Tibial nerve (tissue), 4 donors: Measurements from ENCODE around the gene ZMYND8. TPM values are rescaled to one million over a fixed set of nuclear protein-coding genes. Genes with fewer than 3 reads are reported as not detected.

Experiments
- DNase-seq, 2 donors: peaks; one replicate each; pipeline ENCODE4 v3.0.0-alpha.2; 2019; ENCODE audit warnings: low spot score in 2 of 2
- H3K27ac ChIP-seq, 4 donors: fragments of 200-600 bp; sonication (generic) in 3 of 4; one replicate each; pipeline ENCODE4 v1.5.1; 2017 to 2019; ENCODE audit warnings: mild to moderate bottlenecking in 1 of 4
- H3K27me3 ChIP-seq, 2 donors: fragments of 200-600 bp; sonication (generic) in 1 of 2; one replicate each; pipeline versions ENCODE4 v1.5.1 to v1.6.0; 2017 to 2019
- H3K36me3 ChIP-seq, 3 donors: fragments of 200-600 bp; sonication (generic); one replicate each; pipeline ENCODE4 v1.5.1; 2018 to 2019
- H3K4me1 ChIP-seq, 4 donors: fragments of 200-600 bp; sonication (generic) in 3 of 4; one replicate each; pipeline ENCODE4 v1.5.1; 2017 to 2019
- H3K4me3 ChIP-seq, 4 donors: fragments of 200-600 bp; sonication (generic) in 3 of 4; one replicate each; pipeline ENCODE4 v1.5.1; 2017 to 2019; ENCODE audit warnings: mild to moderate bottlenecking in 1 of 4, moderate library complexity in 1 of 4
- H3K9me3 ChIP-seq, 4 donors: fragments of 200-600 bp; sonication (generic) in 3 of 4; one replicate each; pipeline ENCODE4 v1.5.1; 2017 to 2019
- EP300 ChIP-seq, 2 donors: sonication (generic); formaldehyde crosslinking; IDR thresholded peaks; one replicate each; pipeline ENCODE4 v1.6.1; 2017; ENCODE audit warnings: antibody characterized with exemption in 2 of 2, mild to moderate bottlenecking in 1 of 2
- POLR2A ChIP-seq, 2 donors: fragments of 450-650 bp; IDR thresholded peaks; one replicate each; pipeline ENCODE4 v1.6.1; 2017; ENCODE audit warnings: antibody characterized with exemption in 2 of 2, mild to moderate bottlenecking in 2 of 2, moderate library complexity in 2 of 2
- whole genome bisulfite sequencing, 2 donors: methylation state at CpG; one replicate each; pipeline ENCODE4 v1.1.5; 2018; 5-methylcytosine and 5-hydroxymethylcytosine counted together
- total RNA-seq, 4 donors: library from RNA; depleted of rRNA; stranded (reverse); fragments of >200 nt; gene quantifications; one replicate each; pipeline ENCODE4 v1.1.0, GENCODE V29; 2016
- TF ChIP-seq, protein P1 (sequence below), 5 experiments: fragments of 200-600 bp in 3 of 5; fragments of 450-650 bp in 2 of 5; sonication (generic) in 3 of 5; IDR thresholded peaks; one replicate each; pipeline ENCODE4 v1.5.1; 2016 to 2019; ENCODE audit warnings: antibody characterized with exemption in 5 of 5, mild to moderate bottlenecking in 3 of 5, moderate library complexity in 2 of 5

The ZMYND8 gene
- total RNA-seq, 4 donors from 2014 or later, result 45.3 to 69.9 (median 49.8) TPM

DNA sequence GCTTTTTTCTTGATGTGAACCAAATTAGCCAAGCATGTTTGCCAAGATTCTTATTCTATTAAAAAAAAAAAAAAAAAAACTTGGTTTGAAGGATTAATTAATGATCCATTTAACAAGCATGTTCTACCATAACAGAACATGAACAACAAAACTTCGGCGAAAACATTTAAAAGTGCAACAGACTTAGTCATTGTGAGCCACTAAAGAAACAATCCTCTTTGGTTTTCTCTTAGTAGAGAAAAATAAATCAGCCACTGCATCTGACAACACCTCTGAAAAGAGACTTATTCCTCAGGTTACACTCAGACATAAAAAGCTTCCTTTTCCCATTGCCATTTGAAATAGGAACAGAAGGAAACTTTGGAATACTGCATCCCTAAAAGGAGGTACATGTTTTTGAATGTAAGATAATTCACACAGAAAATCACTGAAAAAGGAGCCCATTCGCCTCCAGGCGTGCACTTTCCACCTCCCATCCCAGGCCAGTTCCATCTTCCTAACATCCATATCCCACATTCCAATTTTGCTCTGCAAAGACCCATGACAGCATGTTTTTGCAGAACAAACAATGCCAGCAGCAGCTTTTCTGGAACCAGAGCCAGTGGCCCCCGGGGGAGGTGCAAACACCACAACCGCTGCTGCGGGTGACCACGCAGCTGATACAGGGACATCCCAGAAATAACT lies 79.5 kb downstream of the ZMYND8 start:
- H3K4me3 ChIP-seq, result no peak overlapping the region
- TF ChIP-seq EP300 (IDR thresholded peaks at IDR 0.05) (peak in 1 of 2 donors; percentile 23), POLR2A (IDR thresholded peaks at IDR 0.05) (no peak)
- TF ChIP-seq, protein P1, sequence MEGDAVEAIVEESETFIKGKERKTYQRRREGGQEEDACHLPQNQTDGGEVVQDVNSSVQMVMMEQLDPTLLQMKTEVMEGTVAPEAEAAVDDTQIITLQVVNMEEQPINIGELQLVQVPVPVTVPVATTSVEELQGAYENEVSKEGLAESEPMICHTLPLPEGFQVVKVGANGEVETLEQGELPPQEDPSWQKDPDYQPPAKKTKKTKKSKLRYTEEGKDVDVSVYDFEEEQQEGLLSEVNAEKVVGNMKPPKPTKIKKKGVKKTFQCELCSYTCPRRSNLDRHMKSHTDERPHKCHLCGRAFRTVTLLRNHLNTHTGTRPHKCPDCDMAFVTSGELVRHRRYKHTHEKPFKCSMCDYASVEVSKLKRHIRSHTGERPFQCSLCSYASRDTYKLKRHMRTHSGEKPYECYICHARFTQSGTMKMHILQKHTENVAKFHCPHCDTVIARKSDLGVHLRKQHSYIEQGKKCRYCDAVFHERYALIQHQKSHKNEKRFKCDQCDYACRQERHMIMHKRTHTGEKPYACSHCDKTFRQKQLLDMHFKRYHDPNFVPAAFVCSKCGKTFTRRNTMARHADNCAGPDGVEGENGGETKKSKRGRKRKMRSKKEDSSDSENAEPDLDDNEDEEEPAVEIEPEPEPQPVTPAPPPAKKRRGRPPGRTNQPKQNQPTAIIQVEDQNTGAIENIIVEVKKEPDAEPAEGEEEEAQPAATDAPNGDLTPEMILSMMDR (IDR thresholded peaks at IDR 0.05), result no peak
- peak overlapping the region in 3 of 4 donors; percentile 15 to 88 (median 51) for H3K27ac ChIP-seq
- H3K9me3 ChIP-seq, result no peaks in the 10 kb centered on the region
- peaks cover 2 to 60% (median 2%) of the 10 kb centered on the region in 3 donors for H3K36me3 ChIP-seq
- WGBS, 2 donors, result 40 to 41% methylated on average over 8 of the region's 8 CpGs
- peak in 1 of 2 donors; percentile 36 for DNase-seq
- peaks cover 5 to 54% (median 40%) of the 10 kb centered on the region in 4 donors for H3K4me1 ChIP-seq
- H3K27me3 ChIP-seq, result no peaks in the 10 kb centered on the region

DNA sequence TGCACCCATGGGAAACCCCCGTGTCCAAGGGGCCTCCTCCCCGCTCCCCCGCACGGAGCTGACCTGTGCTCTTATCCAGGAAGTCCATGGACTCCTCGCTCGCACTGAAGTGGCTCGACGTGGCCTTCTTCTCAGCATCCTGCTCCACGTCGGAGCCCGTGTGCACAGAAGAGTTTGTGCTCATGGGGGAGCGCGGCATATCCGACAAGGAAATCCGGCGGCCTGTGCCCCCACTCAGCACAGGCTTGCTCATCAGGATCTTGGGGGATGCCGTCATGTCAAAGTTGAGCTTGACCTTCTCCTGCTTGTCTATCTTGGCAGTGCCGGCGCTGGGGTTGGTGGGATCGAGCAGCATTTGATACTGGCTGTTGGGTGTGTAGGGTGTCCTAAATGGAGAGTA lies 80.2 kb downstream of the ZMYND8 start:
- no peak for TF ChIP-seq POLR2A (IDR thresholded peaks at IDR 0.05)
- no peak for TF ChIP-seq EP300 (IDR thresholded peaks at IDR 0.05)
- TF ChIP-seq, protein P1 (IDR thresholded peaks at IDR 0.05), result no peak
- no peak overlapping the region for H3K4me3 ChIP-seq
- H3K27me3 ChIP-seq, result no peaks in the 10 kb centered on the region
- peak overlapping the region; percentile 3 to 95 (median 61) for H3K27ac ChIP-seq
- DNase-seq, result no peak
- no peaks in the 10 kb centered on the region for H3K9me3 ChIP-seq
- peaks cover 5 to 57% (median 40%) of the 10 kb centered on the region in 4 donors for H3K4me1 ChIP-seq
- peaks cover 0 to 59% (median 2%) of the 10 kb centered on the region in 3 donors for H3K36me3 ChIP-seq
- WGBS, 2 donors, result 94 to 96% methylated on average over 20 of the region's 20 CpGs

DNA sequence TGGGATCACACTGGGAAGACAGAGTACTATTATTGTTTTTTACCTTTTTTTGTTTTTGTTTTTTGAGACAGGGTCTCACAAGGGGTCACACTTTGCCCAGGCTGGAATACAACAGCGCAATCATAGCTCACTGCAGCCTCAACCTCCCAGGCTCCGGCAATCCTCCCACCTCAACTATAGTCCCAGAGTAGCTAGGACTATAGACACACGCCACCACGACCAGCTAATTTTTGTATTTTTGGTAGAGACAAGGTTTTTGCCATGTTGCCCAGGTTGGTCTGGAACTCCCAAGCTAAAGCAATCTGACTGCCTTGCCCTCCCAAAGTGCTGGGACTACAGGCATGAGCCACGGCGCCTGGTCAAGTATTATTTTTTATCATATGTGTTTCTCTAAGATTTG lies 81.0 kb downstream of the ZMYND8 start:
- Histone ChIP-seq H3K9me3 (no peaks in the 10 kb centered on the region), H3K4me3 (no peak overlapping the region), H3K36me3 (peaks cover 0 to 59% (median 2%) of the 10 kb centered on the region in 3 donors), H3K27me3 (no peaks in the 10 kb centered on the region), H3K4me1 (peaks cover 5 to 57% (median 40%) of the 10 kb centered on the region in 4 donors), H3K27ac (peak overlapping the region in 3 of 4 donors; percentile 3 to 95 (median 88))
- DNase-seq, result no peak
- 92 to 93% methylated on average over 6 of the region's 6 CpGs for WGBS, 2 donors
- TF ChIP-seq EP300 (IDR thresholded peaks at IDR 0.05) (no peak), POLR2A (IDR thresholded peaks at IDR 0.05) (no peak)
- TF ChIP-seq, protein P1 (IDR thresholded peaks at IDR 0.05), result no peak

DNA sequence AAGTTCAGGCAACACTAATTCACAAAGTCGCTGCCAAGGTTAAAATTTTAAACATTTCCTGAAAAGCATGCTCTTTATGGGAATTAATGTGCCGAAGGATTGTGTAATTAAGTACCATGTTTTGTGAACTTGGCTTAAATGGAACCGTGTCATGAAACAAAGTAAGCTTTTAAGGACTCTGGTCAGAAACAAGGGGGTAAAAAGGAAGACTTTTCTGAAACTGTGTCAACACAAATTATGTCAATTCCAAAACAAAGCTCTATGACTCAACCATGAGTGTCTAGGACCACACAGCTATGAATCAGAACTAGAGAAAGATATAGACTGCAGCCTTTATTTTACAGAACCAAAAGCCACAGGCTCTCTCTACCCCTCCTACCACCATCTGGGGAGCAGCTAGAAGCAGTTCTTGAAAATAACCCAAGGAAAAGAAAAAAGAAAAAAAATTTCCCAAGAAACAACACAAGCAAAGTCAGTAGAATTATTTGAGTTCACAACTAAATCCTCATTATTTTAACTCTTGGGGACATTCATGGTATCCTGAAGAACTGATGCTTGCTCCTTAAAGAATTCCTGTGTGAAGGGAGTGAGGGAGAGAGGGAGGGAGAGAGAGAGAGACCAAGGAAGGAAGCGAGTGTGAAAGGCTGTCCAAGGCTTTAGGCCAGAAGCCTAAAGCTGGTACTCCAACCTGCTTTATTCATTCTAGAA lies 81.9 kb downstream of the ZMYND8 start:
- Histone ChIP-seq H3K4me3 (no peak overlapping the region), H3K36me3 (peaks cover 0 to 56% (median 2%) of the 10 kb centered on the region in 3 donors), H3K27ac (peak overlapping the region; percentile 77 to 95 (median 87)), H3K4me1 (peaks cover 5 to 61% (median 40%) of the 10 kb centered on the region in 4 donors), H3K9me3 (no peaks in the 10 kb centered on the region), H3K27me3 (no peaks in the 10 kb centered on the region)
- peak in 1 of 2 donors; percentile 30 for DNase-seq
- TF ChIP-seq, protein P1 (IDR thresholded peaks at IDR 0.05), result no peak
- TF ChIP-seq POLR2A (IDR thresholded peaks at IDR 0.05) (peak in 1 of 2 donors; percentile 14), EP300 (IDR thresholded peaks at IDR 0.05) (peak; percentile 60 to 86)
- 16 to 18% methylated on average over 4 of the region's 4 CpGs for WGBS, 2 donors
